Kidney epithelial cell (primary cell): Measurements from ENCODE around the gene IFNA21. TPM values are rescaled to one million over a fixed set of nuclear protein-coding genes. Genes with fewer than 3 reads are reported as not detected.

Experiments
- DNase-seq: peaks from one replicate; pipeline ENCODE4 v3.0.0-alpha.2; 2010; ENCODE audit warnings: low read depth
- H3K27me3 ChIP-seq: 2 replicates; pipeline ENCODE4 v1.6.0; 2011; ENCODE audit warnings: low read length; ENCODE audit not compliant: control insufficient read depth, insufficient read depth
- H3K36me3 ChIP-seq: 2 replicates; pipeline ENCODE4 v1.5.1; 2011; ENCODE audit warnings: low read length; ENCODE audit not compliant: control insufficient read depth, insufficient read depth
- H3K4me3 ChIP-seq: 2 replicates; pipeline ENCODE4 v1.5.1; 2011; ENCODE audit warnings: low read depth, mild to moderate bottlenecking, control low read depth, low read length
- CTCF ChIP-seq: IDR thresholded peaks from 2 replicates; pipeline ENCODE4 v1.5.1; 2011; ENCODE audit warnings: mild to moderate bottlenecking, moderate library complexity, low read length, control low read depth, inconsistent platforms; ENCODE audit not compliant: insufficient read depth, poor library complexity, severe bottlenecking
- total RNA-seq: library from RNA; depleted of rRNA; stranded (reverse); fragments of >200 nt; gene quantifications from 2 replicates; pipeline ENCODE4 v1.2.3, GENCODE V29; 2015

IFNA21 gene
- total RNA-seq, 1 donor from 2014 or later: not detected

- Histone ChIP-seq H3K27me3 (no peaks in the 10 kb centered on the region), H3K4me3 (no peak overlapping the region), H3K36me3 (no peaks in the 10 kb centered on the region)
- no peak for DNase-seq
- TF ChIP-seq CTCF: no peak
Observed at GRCh38 chr9:21119093-21119770, 47.2 kb downstream of the IFNA21 start.

Other genes starting within 250 kb of the IFNA21 start
- gene HACD4, start 135.0 kb downstream of the IFNA21 start, total RNA-seq: 0.46 and 0.62 TPM in 2 replicates
- not detected in 2 replicates for gene IFNB1, start 88.7 kb downstream of the IFNA21 start, total RNA-seq
- not detected in 2 replicates for gene IFNW1, start 24.8 kb downstream of the IFNA21 start, total RNA-seq
- gene IFNA4, start 20.9 kb upstream of the IFNA21 start, total RNA-seq: not detected in 2 replicates
- gene IFNA7, start 35.5 kb upstream of the IFNA21 start, total RNA-seq: not detected in 2 replicates
- gene IFNA10, start 40.5 kb upstream of the IFNA21 start, total RNA-seq: not detected in 2 replicates
- gene IFNA16, start 50.7 kb upstream of the IFNA21 start, total RNA-seq: not detected in 2 replicates
- not detected in 2 replicates for gene IFNA17, start 61.6 kb upstream of the IFNA21 start, total RNA-seq
- gene IFNA14, start 73.3 kb upstream of the IFNA21 start, total RNA-seq: not detected in 2 replicates
- not detected in 2 replicates for gene IFNA5, start 138.7 kb upstream of the IFNA21 start, total RNA-seq
- gene KLHL9, start 168.7 kb upstream of the IFNA21 start, total RNA-seq: 26.8 and 28.3 TPM in 2 replicates
- not detected in 2 replicates for gene IFNA6, start 184.2 kb upstream of the IFNA21 start, total RNA-seq
- not detected in 2 replicates for gene IFNA13, start 201.4 kb upstream of the IFNA21 start, total RNA-seq
- gene IFNA2, start 218.7 kb upstream of the IFNA21 start, total RNA-seq: not detected in 2 replicates
- gene IFNA8, start 242.5 kb upstream of the IFNA21 start, total RNA-seq: not detected in 2 replicates